K562 (cell line): ENCODE measurements around the gene ACLY. TPM values are rescaled to one million over a fixed set of nuclear protein-coding genes. Genes with fewer than 3 reads are reported as not detected.

Experiments
- ATAC-seq: fragments of 200-7000 bp; cut with Tn5 transposase; 3 replicates; pipeline ENCODE4 v1.9.1; 2020; ENCODE audit warnings: moderate library complexity
- Bru-seq: library from RNA; stranded (reverse); fragments of 400-500 nt; gene quantifications from one replicate; lab custom pipeline; 2021; lab: Mats Ljungman, UMichigan
- BruChase-seq, 2 experiments: library from RNA; stranded (reverse); fragments of 400-500 nt; gene quantifications; one replicate each; lab custom pipeline; 2021; lab: Mats Ljungman, UMichigan
- BruUV-seq: library from RNA; stranded (reverse); fragments of 400-500 nt; replicated peaks from 2 replicates; lab custom pipeline; 2021; lab: Mats Ljungman, UMichigan
- CTCF ChIA-PET: fragments of 300-600 bp; formaldehyde crosslinking; extraction: SDS; loops from one replicate; lab custom pipeline; 2021; ENCODE audit warnings: low intra/inter-chr PET ratio; lab: Yijun Ruan, JAX
- POLR2A ChIA-PET: fragments of 300-600, 350-650 bp; sonication (Branson Sonifier 250); formaldehyde crosslinking; extraction: SDS; loops from one replicate; lab custom pipeline; 2021; ENCODE audit warnings: antibody characterized with exemption, inconsistent platforms; lab: Yijun Ruan, JAX
- DNase-seq, 4 experiments: peaks; one replicate each; pipeline versions ENCODE4 v3.0.0 to v3.0.0-alpha.2; 2011 to 2018; ENCODE audit warnings: low spot score in 3 of 4, mixed read lengths in 3 of 4; ENCODE audit errors: extremely low read depth in 1 of 4
- FAIRE-seq: peaks from 2 replicates; lab custom pipeline; 2011; peaks lifted over from hg19 to GRCh38; lab: Jason Lieb, UNC
- H2AFZ ChIP-seq: 2 replicates; pipeline ENCODE4 v1.6.0; 2011; ENCODE audit warnings: low read depth, low read length, control low read depth, inconsistent platforms
- H3K27ac ChIP-seq: fragments of 200-600 bp; 3 replicates; pipeline ENCODE4 v1.8.0; 2011; ENCODE audit warnings: low read depth, mild to moderate bottlenecking, control low read depth, inconsistent platforms, low read length, moderate library complexity, mixed read lengths; ENCODE audit errors: extremely low read depth
- H3K27me3 ChIP-seq, 2 experiments: fragments of 300-600 bp in 1 of 2; 2 replicates in 1 of 2; 3 replicates in 1 of 2; pipeline versions ENCODE4 v1.6.0 to v1.8.0; 2011; ENCODE audit warnings: inconsistent platforms in 2 of 2, low read length in 2 of 2, mild to moderate bottlenecking in 1 of 2, mixed read lengths in 1 of 2, moderate library complexity in 1 of 2; ENCODE audit not compliant: control insufficient read depth in 2 of 2, insufficient read depth in 2 of 2
- H3K36me3 ChIP-seq: fragments of 300-600 bp; 3 replicates; pipeline ENCODE4 v1.8.0; 2011; ENCODE audit warnings: mild to moderate bottlenecking, low read length, inconsistent platforms; ENCODE audit not compliant: control insufficient read depth, insufficient read depth
- H3K4me1 ChIP-seq, 2 experiments: fragments of 200-600 bp in 1 of 2; replicated peaks in 1 of 2; 2 replicates in 1 of 2; 3 replicates in 1 of 2; pipeline versions ENCODE4 v1.5.1 to v1.8.0; 2011; ENCODE audit warnings: inconsistent platforms in 2 of 2, low read length in 2 of 2, mild to moderate bottlenecking in 1 of 2, mixed read lengths in 1 of 2, moderate library complexity in 1 of 2; ENCODE audit not compliant: control insufficient read depth in 2 of 2, insufficient read depth in 2 of 2
- H3K4me2 ChIP-seq: 2 replicates; pipeline ENCODE4 v1.6.1; 2011; ENCODE audit warnings: low read length, control low read depth, inconsistent platforms, mixed read lengths; ENCODE audit not compliant: insufficient read depth
- H3K4me3 ChIP-seq: fragments of 200-600 bp; sonication (generic), shearing (Covaris generic); 2 replicates; pipeline ENCODE4 v1.5.1; 2016; ENCODE audit warnings: control low read depth, inconsistent platforms
- H3K79me2 ChIP-seq: fragments of 200-600 bp; 3 replicates; pipeline ENCODE4 v1.8.0; 2011; ENCODE audit warnings: low read length, inconsistent platforms; ENCODE audit not compliant: control insufficient read depth, insufficient read depth
- H3K9ac ChIP-seq, 2 experiments: 2 replicates each; pipeline versions ENCODE4 v1.6.0 to v1.6.1; 2011; ENCODE audit warnings: low read depth in 2 of 2, low read length in 2 of 2, control low read depth in 1 of 2, inconsistent platforms in 1 of 2, mild to moderate bottlenecking in 1 of 2, mixed read lengths in 1 of 2; ENCODE audit not compliant: insufficient read depth in 1 of 2
- H3K9me1 ChIP-seq: one replicate; pipeline ENCODE4 v1.6.0; 2011; ENCODE audit warnings: inconsistent platforms, mild to moderate bottlenecking, low read length, moderate library complexity; ENCODE audit not compliant: control insufficient read depth, insufficient read depth
- H3K9me3 ChIP-seq: replicated peaks from 2 replicates; pipeline ENCODE4 v1.5.1; 2011; ENCODE audit warnings: low read depth, low read length, inconsistent platforms; ENCODE audit not compliant: control insufficient read depth, insufficient read depth
- H4K20me1 ChIP-seq: replicated peaks from 2 replicates; pipeline ENCODE4 v1.6.1; 2011; ENCODE audit warnings: low read length, inconsistent platforms, mixed read lengths; ENCODE audit not compliant: control insufficient read depth, insufficient read depth
- CHAMP1 ChIP-seq: fragments of 450-650 bp; IDR thresholded peaks from 2 replicates; pipeline ENCODE4 v1.6.1; 2016; ENCODE audit warnings: mild to moderate bottlenecking
- E2F5 ChIP-seq: sonication (generic); formaldehyde crosslinking; IDR thresholded peaks from 2 replicates; pipeline ENCODE4 v1.8.0; 2022; ENCODE audit warnings: mild to moderate bottlenecking, missing genetic modification reagents
- ETV6 ChIP-seq, 3 experiments: fragments of 150-350 bp in 1 of 3; sonication (generic) in 1 of 3; formaldehyde crosslinking in 1 of 3; IDR thresholded peaks; 2 replicates each; pipeline versions ENCODE4 v1.6.1 to v1.8.0; 2014 to 2022; ENCODE audit warnings: borderline replicate concordance in 2 of 3, low read depth in 2 of 3, antibody characterized with exemption in 1 of 3, low read length in 1 of 3, mild to moderate bottlenecking in 1 of 3, missing genetic modification reagents in 1 of 3
- MTA1 ChIP-seq: fragments of 450-650 bp; IDR thresholded peaks from 2 replicates; pipeline ENCODE4 v1.6.1; 2017; ENCODE audit warnings: borderline replicate concordance
- NBN ChIP-seq: fragments of 450-650 bp; IDR thresholded peaks from 2 replicates; pipeline ENCODE4 v1.6.1; 2016; ENCODE audit warnings: low read depth, mild to moderate bottlenecking
- RBM39 ChIP-seq: fragments of 200-400 bp; formaldehyde crosslinking; optimal IDR thresholded peaks from 2 replicates; pipeline ENCODE3; 2018; ENCODE audit warnings: low read depth, low read length
- TCF7 ChIP-seq: sonication (generic); IDR thresholded peaks from 2 replicates; pipeline ENCODE4 v1.6.1; 2016; ENCODE audit warnings: antibody characterized with exemption, borderline replicate concordance
- TCF7L2 ChIP-seq: fragments of 150-350 bp; IDR thresholded peaks from 2 replicates; pipeline ENCODE4 v1.6.1; 2016; ENCODE audit warnings: low read depth, mild to moderate bottlenecking, low read length, moderate library complexity
- ZZZ3 ChIP-seq: fragments of 450-650 bp; IDR thresholded peaks from 2 replicates; pipeline ENCODE4 v1.6.1; 2016; ENCODE audit warnings: antibody characterized with exemption, mild to moderate bottlenecking, moderate library complexity
- WGBS: fragments of 100-300 bp; shearing (Covaris generic); methylation state at CpG from one replicate; pipeline ENCODE4 v1.1.6; 2016; ENCODE audit warnings: low coverage, mixed read lengths; ENCODE audit not compliant: insufficient coverage; ENCODE audit errors: missing lambda C conversion rate; 5-methylcytosine and 5-hydroxymethylcytosine counted together
- in situ Hi-C: fragments of 300-500 bp; cut with MboI; formaldehyde crosslinking; loops from 4 replicates; pipeline ENCODE4 v1.15.0; 2018; ENCODE audit warnings: inconsistent platforms, mixed read lengths
- intact Hi-C: fragments of 100-400 bp; cut with micrococcal nuclease; formaldehyde crosslinking; loops from 2 replicates; pipeline ENCODE4 v1.14.2; 2022
- long read RNA-seq, 3 experiments: library from polyadenylated mRNA in 2 of 3; library from RNA in 1 of 3; unstranded in 2 of 3; stranded (forward) in 1 of 3; transcript quantifications; one replicate each; pipeline ENCODE4 v2.0.0, GENCODE V29; 2019 to 2022
- polyA minus RNA-seq, 3 experiments: library from RNA; depleted of rRNA, polyadenylated mRNA; stranded (reverse); fragments of >200 nt; gene quantifications; 2 replicates each; pipeline ENCODE4 v1.2.3, GENCODE V29; 2011
- polyA plus RNA-seq, 8 experiments: library from polyadenylated mRNA; depleted of rRNA in 4 of 8; stranded (reverse) in 5 of 8; unstranded in 3 of 8; fragments of >200 nt; fragmentation: Nextera tagmentation in 2 of 8; fragmentation: Illumina TruSeq in 1 of 8; extraction: Ambion mirVana in 2 of 8; extraction: Trizol in 1 of 8; gene quantifications; 2 replicates each; pipeline versions ENCODE4 v1.2.1 to v1.2.3, GENCODE V29; 2011 to 2014; ENCODE audit warnings: inconsistent platforms in 1 of 8, missing spikeins in 1 of 8
- total RNA-seq, 7 experiments: library from RNA; depleted of rRNA in 6 of 7; stranded (reverse); fragments of >200 nt in 6 of 7; fragmentation: Illumina TruSeq in 2 of 7; extraction: Trizol in 2 of 7; gene quantifications; 2 replicates each; pipeline versions ENCODE4 v1.2.1 to v1.2.3, GENCODE V29; 2011 to 2021; ENCODE audit warnings: low replicate concordance in 1 of 7

ACLY gene
- 153 and 277 TPM in 2 replicates for total RNA-seq (2011; cell fraction: chromatin; rRNA removed; ENCODE audit: low replicate concordance)
- 161 TPM in 2 replicates for total RNA-seq (2011; cell fraction: nucleolus; rRNA removed)
- 163 and 174 TPM in 2 replicates for total RNA-seq (2011; cell fraction: nucleoplasm; rRNA removed)
- total RNA-seq (2014; rRNA removed) (114 and 123 TPM in 2 replicates), total RNA-seq (2014; rRNA removed; fragmentation: Illumina TruSeq; extraction: Trizol) (112 and 125 TPM in 2 replicates), total RNA-seq (2015; rRNA removed; fragmentation: Illumina TruSeq; extraction: Trizol) (129 and 131 TPM in 2 replicates), total RNA-seq (2021) (261 and 280 TPM in 2 replicates), polyA plus RNA-seq (2011; rRNA removed) (163 and 165 TPM in 2 replicates), polyA plus RNA-seq (2014; fragmentation: Illumina TruSeq; extraction: Trizol) (194 and 206 TPM in 2 replicates), polyA plus RNA-seq (2014; fragmentation: Nextera tagmentation; extraction: Ambion mirVana) (10 to 100 TPM; 42.9 to 58.5 TPM), polyA plus RNA-seq (2014; rRNA removed) (120 and 129 TPM in 2 replicates), polyA minus RNA-seq (2011; rRNA and poly(A)+ RNA removed) (244 and 312 TPM in 2 replicates), Bru-seq, nascent RNA (percentile 83 among the genes with signal in this experiment), BruChase-seq, experiment 1, labeled RNA remaining after a 2-hour chase (percentile 84 among the genes with signal in this experiment), BruChase-seq, experiment 2, labeled RNA remaining after a 6-hour chase (percentile 89 among the genes with signal in this experiment)
- 156 and 184 TPM in 2 replicates for polyA plus RNA-seq (2011; cell fraction: cytosol; rRNA removed)
- 114 and 149 TPM in 2 replicates for polyA plus RNA-seq (2011; cell fraction: nucleus; rRNA removed)
- polyA plus RNA-seq (2012) = 94.5 and 161 TPM in 2 replicates
- 258 TPM in 2 replicates for polyA minus RNA-seq (2011; cell fraction: cytosol; rRNA and poly(A)+ RNA removed)
- 49.9 and 63.5 TPM in 2 replicates for polyA minus RNA-seq (2011; cell fraction: nucleus; rRNA and poly(A)+ RNA removed)
- long read RNA-seq, experiment 1, full-length matches to known transcripts = 437 of 1,042 reads
- long read RNA-seq, experiment 1, partial matches to known transcripts = 474 of 1,042 reads
- long read RNA-seq, experiment 1, other reads (novel, unspliced or antisense) = 131 of 1,042 reads
- long read RNA-seq, experiment 2, full-length matches to known transcripts = 41 of 217 reads
- long read RNA-seq, experiment 2, partial matches to known transcripts = 47 of 217 reads
- long read RNA-seq, experiment 2, other reads (novel, unspliced or antisense) = 129 of 217 reads
- long read RNA-seq, experiment 3, full-length matches to known transcripts = 32 of 66 reads
- long read RNA-seq, experiment 3, partial matches to known transcripts = 26 of 66 reads
- long read RNA-seq, experiment 3, other reads (novel, unspliced or antisense) = 8 of 66 reads

GRCh38 chr17:41918314-41919164 is at the start of gene ACLY:
Gene ACLY, minus strand, starts transcription at chr17:41918951. Its CDS starts 5,078 bp downstream, at chr17:41913873.
- BruUV-seq = TSS peak; percentile 63
- Histone ChIP-seq H4K20me1 (peaks cover 21% of the 10 kb centered on the region), H3K27me3 (no peaks in the 10 kb centered on the region), H3K4me2 (peak within 1 kb of the TSS; percentile 89), H3K27ac (peak within 1 kb of the TSS; percentile 73), H3K4me3 (peak within 1 kb of the TSS; percentile 61), H3K4me1 (peaks cover 41 to 43% of the 10 kb centered on the region in 2 experiments), H3K36me3 (peaks cover 38% of the 10 kb centered on the region), H3K79me2 (peaks cover 53% of the 10 kb centered on the region), H3K9ac (peak within 1 kb of the TSS; percentile 83 to 99), H3K9me3 (no peaks in the 10 kb centered on the region), H3K9me1 (peaks cover 4% of the 10 kb centered on the region), H2AFZ (peak within 1 kb of the TSS; percentile 84)
- DNase-seq (peak; percentile 99), FAIRE-seq (peak; percentile 93), ATAC-seq (peak; percentile 97)
- in situ Hi-C loops (no loop called here), intact Hi-C loops (loop anchor here (5.0 kb wide), 1 partner anchor 39 kb away; no protein-coding TSS in a partner anchor)
- ChIA-PET POLR2A (interaction anchor here (0.6 to 4.4 kb wide), 12 partner anchors 9 to 132 kb away, joined by 3 to 21 read pairs (median 5); partner anchors contain the start of genes CNP, DNAJC7, JUP and KLHL11), CTCF (no interaction called here)
- WGBS = under 1% methylated on average over 73 of the region's 80 CpGs
- TF ChIP-seq ZZZ3 = no peak
- TF ChIP-seq TCF7 = no peak
- no peak for TF ChIP-seq NBN
- no peak for TF ChIP-seq CHAMP1
- no peak for TF ChIP-seq E2F5 (CRISPR knock-in tag)
- no peak for TF ChIP-seq MTA1
- no peak for TF ChIP-seq TCF7L2
- no peak for TF ChIP-seq RBM39
- no peak for TF ChIP-seq ETV6 (IDR thresholded peaks at IDR 0.05; ENCODE audit: borderline replicate concordance in 1 of 2, low read depth in 2 of 2, low read length in 1 of 2)
- no peak for TF ChIP-seq ETV6 (CRISPR knock-in tag; IDR thresholded peaks at IDR 0.05; ENCODE audit: borderline replicate concordance)
